Measurements from ENCODE around the gene LIN7A.
A peak's percentile ranks its signal among the peaks of the same experiment; 100 is the strongest.

LIN7A gene

DNA sequence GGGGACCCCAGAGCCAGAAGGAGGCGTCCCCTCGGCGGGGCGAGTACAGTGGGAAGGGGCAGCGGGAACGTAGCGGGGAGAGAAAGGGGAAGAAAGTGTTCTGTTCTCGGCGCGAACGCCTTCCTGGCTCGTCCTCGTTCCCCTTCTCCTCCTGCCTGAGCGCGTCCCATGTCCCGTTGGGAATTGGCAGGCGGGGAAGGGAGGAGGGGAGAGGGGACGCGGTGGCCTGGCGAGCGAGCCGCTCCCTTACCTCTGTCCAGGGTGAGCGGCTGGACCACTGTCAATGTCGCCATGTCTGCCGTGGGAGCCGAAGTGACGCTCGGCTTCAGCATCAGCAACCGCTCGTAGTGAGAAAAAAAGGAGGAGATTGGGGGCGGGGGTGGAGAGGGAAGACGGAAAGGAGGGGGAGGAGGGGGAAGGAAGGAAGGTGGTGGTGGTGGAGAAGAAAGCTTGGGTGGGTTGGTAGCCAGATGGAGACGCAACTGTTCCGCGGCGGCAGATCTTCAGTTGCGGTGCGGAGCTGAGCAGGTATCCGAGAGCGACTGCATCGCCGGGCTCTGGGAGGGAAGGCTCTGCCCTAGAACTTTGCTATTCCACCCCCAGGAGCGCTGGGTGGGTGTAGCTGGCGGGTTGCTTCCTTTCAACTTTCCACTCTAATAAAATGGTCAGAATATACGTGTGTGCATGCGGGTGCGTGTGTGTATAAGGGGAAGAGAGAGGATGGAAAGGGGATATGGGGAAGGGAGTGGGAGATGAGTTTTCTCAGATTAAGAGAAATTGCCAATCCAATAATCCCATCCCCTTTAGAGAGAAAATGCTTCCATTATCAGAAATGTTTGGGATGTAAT, at the start of gene LIN7A:
LIN7A (minus strand) TSS at position 544 of the 848 bp plus-strand sequence; CDS start at position 332, 212 bp downstream.
- no peak within 1 kb of the TSS for H3K27ac Mint-ChIP-seq
- peak within 1 kb of the TSS; percentile 66 for H3K4me3 Mint-ChIP-seq
- no peak for DNase-seq (ENCODE audit: low spot score)
- H3K27me3 Mint-ChIP-seq (ENCODE audit: low read depth), result peaks cover 31% of the 10 kb centered on the region
- no peaks in the 10 kb centered on the region for H3K36me3 Mint-ChIP-seq (ENCODE audit: low read depth)
- peaks cover 9% of the 10 kb centered on the region for H3K4me1 Mint-ChIP-seq (ENCODE audit: low read depth)
- no peaks in the 10 kb centered on the region for H3K9me3 Mint-ChIP-seq

- H3K4me1 Mint-ChIP-seq (ENCODE audit: low read depth), result no peaks in the 10 kb centered on the region
- H3K27ac Mint-ChIP-seq, result no peak overlapping the region
- H3K9me3 Mint-ChIP-seq, result peaks cover 6% of the 10 kb centered on the region
- no peak for DNase-seq (ENCODE audit: low spot score)
- H3K27me3 Mint-ChIP-seq (ENCODE audit: low read depth), result no peaks in the 10 kb centered on the region
- no peak overlapping the region for H3K4me3 Mint-ChIP-seq
- H3K36me3 Mint-ChIP-seq (ENCODE audit: low read depth), result no peaks in the 10 kb centered on the region
These were observed 48.5 kb upstream of the LIN7A start for GRCh38 chr12:80986224-80986623.

- peaks cover 11% of the 10 kb centered on the region for H3K9me3 Mint-ChIP-seq
- no peaks in the 10 kb centered on the region for H3K27me3 Mint-ChIP-seq (ENCODE audit: low read depth)
- DNase-seq (ENCODE audit: low spot score), result no peak
- no peak overlapping the region for H3K4me3 Mint-ChIP-seq
- no peaks in the 10 kb centered on the region for H3K36me3 Mint-ChIP-seq (ENCODE audit: low read depth)
- H3K27ac Mint-ChIP-seq, result no peak overlapping the region
- H3K4me1 Mint-ChIP-seq (ENCODE audit: low read depth), result no peaks in the 10 kb centered on the region
These were observed 42.1 kb upstream of the LIN7A start for GRCh38 chr12:80979816-80980215.

DNA sequence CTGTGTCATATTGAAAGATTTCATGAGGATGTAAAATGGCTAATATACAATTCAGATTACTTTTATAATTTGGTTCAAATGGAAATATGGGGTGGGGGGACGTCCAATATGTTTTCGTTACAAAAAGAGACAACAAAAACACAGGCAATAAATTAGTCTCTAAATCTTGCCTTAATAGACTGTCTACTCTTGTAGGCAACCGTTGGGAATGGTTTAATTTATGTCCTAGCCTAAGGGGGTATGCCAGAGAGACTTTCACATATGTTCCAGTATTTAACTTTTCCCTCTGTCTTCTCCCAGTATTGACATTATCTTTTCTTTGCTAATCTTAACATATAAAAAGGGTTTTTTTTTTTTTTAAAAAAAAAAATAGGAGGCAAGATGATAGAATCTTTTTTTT, 41.5 kb upstream of the LIN7A start:
- no peaks in the 10 kb centered on the region for H3K36me3 Mint-ChIP-seq (ENCODE audit: low read depth)
- H3K27ac Mint-ChIP-seq, result no peak overlapping the region
- H3K27me3 Mint-ChIP-seq (ENCODE audit: low read depth), result no peaks in the 10 kb centered on the region
- peaks cover 11% of the 10 kb centered on the region for H3K9me3 Mint-ChIP-seq
- H3K4me3 Mint-ChIP-seq, result no peak overlapping the region
- no peak for DNase-seq (ENCODE audit: low spot score)
- H3K4me1 Mint-ChIP-seq (ENCODE audit: low read depth), result no peaks in the 10 kb centered on the region

- Mint-ChIP-seq H3K36me3 (ENCODE audit: low read depth) (no peaks in the 10 kb centered on the region), H3K4me3 (no peak overlapping the region), H3K27ac (no peak overlapping the region), H3K9me3 (peaks cover 11% of the 10 kb centered on the region), H3K27me3 (ENCODE audit: low read depth) (no peaks in the 10 kb centered on the region), H3K4me1 (ENCODE audit: low read depth) (no peaks in the 10 kb centered on the region)
- DNase-seq (ENCODE audit: low spot score), result no peak
These were observed 39.6 kb upstream of the LIN7A start for GRCh38 chr12:80977346-80977745.

DNA sequence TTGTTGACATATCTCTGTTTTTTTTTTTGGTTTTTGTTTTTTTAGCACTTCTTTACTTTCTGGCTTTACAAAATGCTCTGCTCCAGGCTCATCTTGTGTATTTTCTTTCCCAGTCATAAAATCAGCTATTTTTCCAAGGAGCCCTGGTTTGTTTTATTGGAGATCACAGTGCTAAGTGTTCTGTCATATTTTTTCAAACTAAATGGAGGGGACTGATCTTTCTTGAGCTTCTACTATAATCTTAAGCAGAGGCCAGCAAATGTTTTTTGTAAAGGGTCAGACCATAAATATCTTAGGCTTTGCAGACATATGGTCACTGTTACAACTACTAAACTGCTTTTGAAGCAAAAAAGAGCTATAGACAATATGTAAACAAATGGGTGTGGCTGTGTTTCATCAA, 30.6 kb upstream of the LIN7A start:
- no peaks in the 10 kb centered on the region for H3K36me3 Mint-ChIP-seq (ENCODE audit: low read depth)
- no peaks in the 10 kb centered on the region for H3K9me3 Mint-ChIP-seq
- no peaks in the 10 kb centered on the region for H3K27me3 Mint-ChIP-seq (ENCODE audit: low read depth)
- no peaks in the 10 kb centered on the region for H3K4me1 Mint-ChIP-seq (ENCODE audit: low read depth)
- DNase-seq (ENCODE audit: low spot score), result no peak
- H3K4me3 Mint-ChIP-seq, result no peak overlapping the region
- no peak overlapping the region for H3K27ac Mint-ChIP-seq

DNA sequence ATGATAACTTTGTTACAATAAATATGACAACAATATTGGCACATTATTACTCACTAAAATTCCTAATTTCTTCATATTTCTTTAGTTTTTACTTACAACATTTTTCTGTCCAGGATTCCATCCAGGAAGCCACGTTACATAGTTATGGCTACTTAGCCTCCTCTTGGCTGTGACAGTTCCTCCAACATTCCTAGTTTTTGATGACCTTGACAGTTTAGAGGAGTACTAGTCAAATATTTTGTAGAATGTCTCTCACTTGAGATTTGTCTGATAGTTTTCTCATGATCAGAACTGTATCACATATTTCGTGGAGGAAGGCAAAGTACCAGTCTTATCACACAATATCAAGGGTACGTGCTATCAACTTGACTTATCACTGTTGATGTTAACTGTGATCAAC, 29.8 kb upstream of the LIN7A start:
- Mint-ChIP-seq H3K36me3 (ENCODE audit: low read depth) (no peaks in the 10 kb centered on the region), H3K27ac (no peak overlapping the region), H3K9me3 (no peaks in the 10 kb centered on the region), H3K4me3 (no peak overlapping the region), H3K27me3 (ENCODE audit: low read depth) (no peaks in the 10 kb centered on the region), H3K4me1 (ENCODE audit: low read depth) (no peaks in the 10 kb centered on the region)
- no peak for DNase-seq (ENCODE audit: low spot score)

GRCh38 chr12:80966001-80966400, 28.3 kb upstream of the LIN7A start:
- Mint-ChIP-seq H3K4me1 (ENCODE audit: low read depth) (no peaks in the 10 kb centered on the region), H3K9me3 (no peaks in the 10 kb centered on the region)

DNA sequence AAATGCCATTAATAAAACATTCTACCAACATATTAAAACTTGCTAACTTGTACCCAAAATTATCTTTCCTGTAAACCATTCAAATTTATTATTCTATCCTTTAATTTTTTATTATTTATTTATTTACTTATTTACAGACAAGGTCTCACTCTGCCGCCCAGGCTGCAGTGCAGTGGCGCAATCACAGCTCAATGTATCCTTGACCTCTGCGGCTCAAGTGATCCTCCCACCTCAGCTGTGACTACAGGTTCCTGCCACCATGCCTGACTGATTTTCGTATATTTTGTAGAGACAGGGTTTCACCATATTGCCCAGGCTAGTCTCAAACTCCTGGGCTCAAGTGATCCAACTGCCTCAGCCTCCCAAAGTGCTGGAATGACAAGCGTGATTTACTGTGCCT, 20.4 kb upstream of the LIN7A start:
- DNase-seq (ENCODE audit: low spot score), result no peak
- H3K27ac Mint-ChIP-seq, result no peak overlapping the region
- no peaks in the 10 kb centered on the region for H3K27me3 Mint-ChIP-seq (ENCODE audit: low read depth)
- no peak overlapping the region for H3K4me3 Mint-ChIP-seq
- no peaks in the 10 kb centered on the region for H3K9me3 Mint-ChIP-seq
- H3K4me1 Mint-ChIP-seq (ENCODE audit: low read depth), result no peaks in the 10 kb centered on the region
- H3K36me3 Mint-ChIP-seq (ENCODE audit: low read depth), result no peaks in the 10 kb centered on the region

More at GRCh38 chr12:80966001-80966400, 28.3 kb upstream of the LIN7A start:
- no peaks in the 10 kb centered on the region for H3K27me3 Mint-ChIP-seq (ENCODE audit: low read depth)
- no peak overlapping the region for H3K4me3 Mint-ChIP-seq
- no peak for DNase-seq (ENCODE audit: low spot score)
- no peak overlapping the region for H3K27ac Mint-ChIP-seq
- H3K36me3 Mint-ChIP-seq (ENCODE audit: low read depth), result no peaks in the 10 kb centered on the region

DNA sequence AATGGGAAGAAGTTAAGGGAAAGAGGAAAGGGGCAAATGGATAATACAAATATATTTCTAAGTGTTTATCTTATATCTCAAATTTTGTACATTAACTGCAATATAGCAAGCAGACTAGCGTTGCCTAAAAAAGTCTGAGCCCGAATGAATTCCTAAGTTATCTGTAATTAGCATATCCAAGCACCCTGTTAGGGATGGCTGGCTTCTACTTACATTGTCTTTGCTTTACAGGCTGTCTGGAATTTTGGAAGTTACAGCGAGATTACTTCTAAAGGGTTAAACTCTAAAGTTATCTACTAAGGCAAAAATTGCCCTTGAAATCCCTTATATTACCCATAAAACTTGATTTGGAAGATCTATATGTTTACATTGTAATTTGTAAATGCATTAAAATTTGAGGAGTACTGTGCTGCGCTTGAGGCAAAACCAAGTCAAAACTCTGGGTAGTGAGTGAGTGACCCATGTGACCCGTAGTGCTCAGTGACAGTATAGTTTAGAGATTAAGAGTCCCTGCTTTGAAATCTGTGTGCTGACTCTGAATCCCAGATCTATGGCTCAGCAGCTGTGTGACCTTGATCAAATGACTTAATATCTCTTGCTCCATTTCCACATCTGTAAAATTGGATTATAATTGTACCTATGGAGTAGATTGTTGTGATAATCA, 17.3 kb upstream of the LIN7A start:
- Mint-ChIP-seq H3K27ac (no peak overlapping the region), H3K27me3 (ENCODE audit: low read depth) (no peaks in the 10 kb centered on the region), H3K4me3 (no peak overlapping the region), H3K36me3 (ENCODE audit: low read depth) (no peaks in the 10 kb centered on the region), H3K9me3 (no peaks in the 10 kb centered on the region), H3K4me1 (ENCODE audit: low read depth) (no peaks in the 10 kb centered on the region)
- no peak for DNase-seq (ENCODE audit: low spot score)

GRCh38 chr12:80952443-80952842, 14.7 kb upstream of the LIN7A start:
- Mint-ChIP-seq H3K27ac (no peak overlapping the region), H3K9me3 (no peaks in the 10 kb centered on the region), H3K4me3 (no peak overlapping the region), H3K36me3 (ENCODE audit: low read depth) (no peaks in the 10 kb centered on the region), H3K4me1 (ENCODE audit: low read depth) (no peaks in the 10 kb centered on the region), H3K27me3 (ENCODE audit: low read depth) (no peaks in the 10 kb centered on the region)
- no peak for DNase-seq (ENCODE audit: low spot score)

GRCh38 chr12:80946591-80946990, 8.9 kb upstream of the LIN7A start:
- Mint-ChIP-seq H3K36me3 (ENCODE audit: low read depth) (no peaks in the 10 kb centered on the region), H3K27me3 (ENCODE audit: low read depth) (no peaks in the 10 kb centered on the region), H3K9me3 (no peaks in the 10 kb centered on the region), H3K4me3 (no peak overlapping the region), H3K4me1 (ENCODE audit: low read depth) (no peaks in the 10 kb centered on the region), H3K27ac (no peak overlapping the region)
- no peak for DNase-seq (ENCODE audit: low spot score)

- no peaks in the 10 kb centered on the region for H3K36me3 Mint-ChIP-seq (ENCODE audit: low read depth)
- no peaks in the 10 kb centered on the region for H3K9me3 Mint-ChIP-seq
- peaks cover 6% of the 10 kb centered on the region for H3K27me3 Mint-ChIP-seq (ENCODE audit: low read depth)
- H3K4me3 Mint-ChIP-seq, result no peak overlapping the region
- DNase-seq (ENCODE audit: low spot score), result no peak
- H3K27ac Mint-ChIP-seq, result no peak overlapping the region
- H3K4me1 Mint-ChIP-seq (ENCODE audit: low read depth), result peaks cover 3% of the 10 kb centered on the region
These were observed 5.6 kb upstream of the LIN7A start for GRCh38 chr12:80943338-80943737.

DNA sequence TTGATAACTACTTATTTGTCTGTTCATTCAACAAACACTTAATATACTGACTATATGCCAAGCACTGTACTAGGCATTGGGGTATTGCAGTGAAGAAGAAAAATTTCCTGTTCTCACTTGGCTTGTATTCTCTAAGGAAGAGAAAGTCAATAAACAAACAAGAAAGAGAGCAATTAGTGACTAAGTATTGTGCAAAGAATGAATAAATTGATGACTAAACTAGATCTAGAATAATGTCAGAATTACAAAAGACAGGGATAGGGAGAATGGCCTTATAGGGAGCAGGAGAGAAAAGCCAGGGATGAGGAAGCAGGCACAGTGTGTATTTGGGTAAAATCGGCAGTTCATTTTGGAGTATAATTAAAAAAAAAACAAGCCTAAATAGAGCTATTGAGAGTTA, 4.2 kb upstream of the LIN7A start:
- peaks cover 15% of the 10 kb centered on the region for H3K27me3 Mint-ChIP-seq (ENCODE audit: low read depth)
- H3K27ac Mint-ChIP-seq, result no peak overlapping the region
- no peak for DNase-seq (ENCODE audit: low spot score)

More for the DNA sequence above, 4.2 kb upstream of the LIN7A start:
- H3K4me1 Mint-ChIP-seq (ENCODE audit: low read depth), result peaks cover 5% of the 10 kb centered on the region
- no peaks in the 10 kb centered on the region for H3K9me3 Mint-ChIP-seq
- H3K4me3 Mint-ChIP-seq, result no peak overlapping the region
- no peaks in the 10 kb centered on the region for H3K36me3 Mint-ChIP-seq (ENCODE audit: low read depth)
